Epithelial cell of esophagus (primary cell): ENCODE results near the gene HOXD11.

Experiments
- DNase-seq: peaks from one replicate; pipeline ENCODE4 v3.0.0; 2010; ENCODE audit warnings: low read depth
- H3K4me3 ChIP-seq: 2 replicates; pipeline ENCODE4 v1.5.1; 2011; ENCODE audit warnings: mild to moderate bottlenecking, low read length, control low read depth
- TF ChIP-seq, protein P1 (sequence below): IDR thresholded peaks from 2 replicates; pipeline ENCODE4 v1.5.1; 2011; ENCODE audit warnings: low read depth, mild to moderate bottlenecking, low read length, control low read depth, inconsistent platforms; ENCODE audit not compliant: insufficient read depth; ENCODE audit errors: missing control alignments

Gene HOXD11

GRCh38 chr2:176124947-176125771 is 18.1 kb downstream of the HOXD11 start:
- TF ChIP-seq, protein P1, sequence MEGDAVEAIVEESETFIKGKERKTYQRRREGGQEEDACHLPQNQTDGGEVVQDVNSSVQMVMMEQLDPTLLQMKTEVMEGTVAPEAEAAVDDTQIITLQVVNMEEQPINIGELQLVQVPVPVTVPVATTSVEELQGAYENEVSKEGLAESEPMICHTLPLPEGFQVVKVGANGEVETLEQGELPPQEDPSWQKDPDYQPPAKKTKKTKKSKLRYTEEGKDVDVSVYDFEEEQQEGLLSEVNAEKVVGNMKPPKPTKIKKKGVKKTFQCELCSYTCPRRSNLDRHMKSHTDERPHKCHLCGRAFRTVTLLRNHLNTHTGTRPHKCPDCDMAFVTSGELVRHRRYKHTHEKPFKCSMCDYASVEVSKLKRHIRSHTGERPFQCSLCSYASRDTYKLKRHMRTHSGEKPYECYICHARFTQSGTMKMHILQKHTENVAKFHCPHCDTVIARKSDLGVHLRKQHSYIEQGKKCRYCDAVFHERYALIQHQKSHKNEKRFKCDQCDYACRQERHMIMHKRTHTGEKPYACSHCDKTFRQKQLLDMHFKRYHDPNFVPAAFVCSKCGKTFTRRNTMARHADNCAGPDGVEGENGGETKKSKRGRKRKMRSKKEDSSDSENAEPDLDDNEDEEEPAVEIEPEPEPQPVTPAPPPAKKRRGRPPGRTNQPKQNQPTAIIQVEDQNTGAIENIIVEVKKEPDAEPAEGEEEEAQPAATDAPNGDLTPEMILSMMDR: no peak
- DNase-seq: no peak
- H3K4me3 ChIP-seq: no peak overlapping the region

GRCh38 chr2:176125772-176126054 is 18.6 kb downstream of the HOXD11 start:
- TF ChIP-seq, protein P1: no peak
- no peak for DNase-seq

DNA sequence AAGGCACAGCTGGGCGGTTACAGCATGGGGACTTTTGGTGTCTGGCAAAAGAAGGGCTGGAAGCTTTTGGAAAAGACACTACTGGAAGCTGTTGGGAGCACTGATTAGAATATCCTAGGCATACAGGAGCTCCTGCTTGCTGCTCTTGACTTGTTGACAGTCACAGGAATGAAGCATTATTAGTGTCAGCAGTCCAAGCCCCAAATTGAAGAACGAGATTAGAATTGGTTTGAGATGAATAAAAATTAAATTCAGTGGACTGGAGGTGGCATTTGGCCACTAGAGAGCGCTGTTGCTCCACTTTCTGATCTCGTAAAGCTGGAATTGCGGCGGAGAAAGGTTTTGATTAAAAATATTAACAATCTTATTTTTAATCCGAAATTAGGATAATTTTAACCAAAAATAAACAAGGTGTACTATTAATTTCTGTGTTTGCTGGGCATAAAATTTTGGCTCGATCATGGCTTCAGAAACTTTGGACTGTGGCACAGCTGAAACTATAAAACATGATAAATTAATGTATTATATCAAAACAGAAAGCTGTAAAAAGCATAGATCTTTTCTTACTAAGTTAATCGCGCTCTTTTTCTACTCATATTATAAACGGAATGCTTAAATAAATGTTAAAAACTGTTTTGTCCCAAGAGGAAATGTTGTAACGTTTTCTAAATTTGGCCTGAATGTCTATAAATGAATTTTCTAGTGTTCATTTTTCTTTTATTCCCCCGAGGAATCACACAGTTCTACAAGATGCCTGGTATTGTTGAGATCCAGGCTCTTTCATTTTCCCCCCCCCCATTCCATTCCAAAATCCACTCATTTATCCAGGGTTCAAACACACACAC is 20.1 kb downstream of the HOXD11 start:
- H3K4me3 ChIP-seq: no peak overlapping the region
- TF ChIP-seq, protein P1: peak; percentile 69
- peak; percentile 61 for DNase-seq

More at GRCh38 chr2:176125772-176126054, 18.6 kb downstream of the HOXD11 start:
- H3K4me3 ChIP-seq: no peak overlapping the region

- no peak for DNase-seq
- no peak overlapping the region for H3K4me3 ChIP-seq
- TF ChIP-seq, protein P1: no peak
Measured at GRCh38 chr2:176127774-176128072, 20.6 kb downstream of the HOXD11 start.

- TF ChIP-seq, protein P1: no peak
- no peak overlapping the region for H3K4me3 ChIP-seq
- no peak for DNase-seq
Measured at GRCh38 chr2:176128172-176128981, 21.3 kb downstream of the HOXD11 start.

DNA sequence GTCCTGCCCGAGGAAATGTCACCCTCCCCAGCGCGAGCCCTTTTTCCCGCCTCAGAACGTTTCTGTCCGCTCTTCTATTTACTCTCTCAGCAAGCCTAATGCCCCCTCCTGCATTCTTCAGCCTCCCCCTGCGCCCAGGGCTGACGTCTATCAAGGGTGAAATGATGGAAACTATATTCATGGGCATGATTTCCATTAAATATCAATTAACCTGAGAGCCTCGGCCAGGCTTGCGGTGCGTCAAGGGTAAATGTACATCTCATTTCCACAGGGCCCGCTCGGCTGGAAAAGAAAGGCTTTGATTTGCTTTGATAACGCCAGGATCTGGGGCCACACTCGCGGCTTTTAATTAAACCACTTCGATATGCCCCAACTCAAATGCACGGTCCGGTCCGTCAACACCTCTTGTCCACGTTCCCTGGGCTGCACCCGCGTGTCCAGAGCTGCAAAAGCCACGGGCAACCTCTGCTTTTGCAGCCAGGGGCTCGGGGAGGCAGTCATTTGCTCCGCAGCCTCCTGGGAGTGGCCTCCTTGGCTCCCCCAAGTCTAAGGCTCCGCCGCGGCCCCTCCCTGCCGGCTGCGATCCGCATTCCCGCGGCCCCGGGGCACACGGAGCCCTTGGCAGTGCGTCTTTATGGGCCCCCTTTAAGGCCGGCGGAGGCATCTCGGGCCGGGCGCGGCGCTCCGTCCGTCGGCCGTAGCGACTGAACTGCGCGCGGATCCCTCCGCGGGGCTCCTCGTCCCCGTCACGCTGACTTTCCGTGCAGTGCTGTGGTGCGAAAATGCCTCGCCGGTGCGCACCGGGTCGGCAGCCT is 22.1 kb downstream of the HOXD11 start, which contains the start of gene HOXD8:
Gene HOXD8, plus strand, starts transcription at position 724 of the 815 bp plus-strand sequence. CDS start 662 bp downstream, outside the sequence.
- TF ChIP-seq, protein P1: no peak
- no peak within 1 kb of the TSS for H3K4me3 ChIP-seq
- DNase-seq: peak; percentile 19
